IPS-NIHi11 (cell line): Measurements from ENCODE around the gene SHROOM4.

Experiments
- DNase-seq: peaks from one replicate; pipeline ENCODE4 v3.0.0; 2012; ENCODE audit warnings: mixed read lengths, low spot score

SHROOM4 gene

GRCh38 chrX:50618788-50619558, 195.0 kb downstream of the SHROOM4 start:
- no peak for DNase-seq

GRCh38 chrX:50617183-50617582, 196.8 kb downstream of the SHROOM4 start:
- DNase-seq = no peak

- no peak for DNase-seq
Observed at GRCh38 chrX:50615570-50616158, 198.3 kb downstream of the SHROOM4 start.

- DNase-seq = no peak
Observed at GRCh38 chrX:50614460-50614859, 199.5 kb downstream of the SHROOM4 start.

GRCh38 chrX:50613846-50614245, 200.1 kb downstream of the SHROOM4 start:
- DNase-seq = no peak

- no peak for DNase-seq
Observed at GRCh38 chrX:50609796-50610195, 204.2 kb downstream of the SHROOM4 start.

GRCh38 chrX:50606300-50606950, 207.6 kb downstream of the SHROOM4 start:
- no peak for DNase-seq

GRCh38 chrX:50596056-50596455, 217.9 kb downstream of the SHROOM4 start:
- DNase-seq = no peak

- peak; percentile 58 for DNase-seq
Observed at GRCh38 chrX:50594788-50595187, 219.2 kb downstream of the SHROOM4 start.

GRCh38 chrX:50586980-50587379, 227.0 kb downstream of the SHROOM4 start:
- no peak for DNase-seq

- DNase-seq = no peak
Observed at GRCh38 chrX:50586407-50586806, 227.6 kb downstream of the SHROOM4 start.

- DNase-seq = no peak
Observed at GRCh38 chrX:50581405-50581804, 232.6 kb downstream of the SHROOM4 start.

GRCh38 chrX:50579955-50580354, 234.0 kb downstream of the SHROOM4 start:
- DNase-seq = peak; percentile 51

GRCh38 chrX:50577326-50577725, 236.7 kb downstream of the SHROOM4 start:
- DNase-seq = no peak

- DNase-seq = no peak
Observed at GRCh38 chrX:50567636-50568035, 246.4 kb downstream of the SHROOM4 start.

- DNase-seq = no peak
Observed at GRCh38 chrX:50565718-50566117, 248.3 kb downstream of the SHROOM4 start.
